ENCODE results near the gene ZNF135. TPM values are rescaled to one million over a fixed set of nuclear protein-coding genes. Genes with fewer than 3 reads are reported as not detected.

The ZNF135 gene
- total and polyA plus RNA-seq, 2 of the 4 experiments (the other 2 are of a cell fraction) = 2.4 to 2.7 TPM

DNA sequence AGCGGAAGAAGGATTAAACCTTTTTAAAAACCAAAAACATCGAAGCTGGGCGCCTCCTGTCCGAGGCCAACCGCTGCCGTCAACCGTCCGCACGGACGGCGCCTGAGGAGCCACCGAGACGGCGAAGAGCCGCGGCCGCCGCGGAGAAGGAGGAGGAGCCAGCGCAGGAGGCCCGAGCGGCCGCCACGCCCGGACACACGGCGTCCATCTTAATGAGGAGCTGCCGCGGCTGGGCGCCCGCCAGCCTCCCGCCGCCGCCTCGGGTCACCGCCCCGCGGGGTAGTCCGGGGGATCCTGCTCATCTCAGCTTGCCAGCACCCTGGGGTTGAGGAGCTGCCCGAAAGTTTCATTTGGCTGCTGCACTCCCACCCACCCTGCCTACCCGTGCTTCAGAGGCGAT lies 14.7 kb upstream of the ZNF135 start:
- Histone ChIP-seq H3K9me1 (ENCODE audit: insufficient read depth, low read length) (no peaks in the 10 kb centered on the region), H3K9ac (ENCODE audit: low read depth, low read length) (no peak overlapping the region), H3K36me3 (ENCODE audit: control insufficient read depth, insufficient read depth, low read length) (no peaks in the 10 kb centered on the region), H3K18ac (ENCODE audit: low read depth, low read length) (no peak overlapping the region), H4K20me1 (ENCODE audit: insufficient read depth, low read length) (no peaks in the 10 kb centered on the region), H3K4me1 (ENCODE audit: control insufficient read depth, insufficient read depth, low read length) (no peaks in the 10 kb centered on the region), H3K23ac (ENCODE audit: low read depth, low read length) (no peak overlapping the region), H2AFZ (replicated peaks; ENCODE audit: low read length, poor library complexity) (no peak overlapping the region), H3K27ac (ENCODE audit: insufficient read depth, low read length) (no peak overlapping the region), H3K56ac (ENCODE audit: extremely low read depth, insufficient read depth, low read length) (no peak overlapping the region), H2AK5ac (ENCODE audit: low read depth, low read length) (no peak overlapping the region), H2BK120ac (ENCODE audit: low read depth, low read length) (no peak overlapping the region), H2BK20ac (ENCODE audit: low read depth, low read length) (no peak overlapping the region), H2BK15ac (ENCODE audit: low read depth, low read length) (no peak overlapping the region), H2BK5ac (ENCODE audit: low read depth, low read length, poor library complexity, severe bottlenecking) (no peak overlapping the region), H3K14ac (replicated peaks; ENCODE audit: low read depth, low read length) (no peak overlapping the region), H4K5ac (ENCODE audit: low read depth, low read length) (no peak overlapping the region), H4K8ac (ENCODE audit: low read depth in 2 of 2, low read length in 2 of 2) (no peak overlapping the region), H2AK9ac (replicated peaks; ENCODE audit: low read depth, low read length, poor library complexity) (no peak overlapping the region), H3K79me1 (ENCODE audit: low read depth in 1 of 2, low read length in 2 of 2) (no peaks in the 10 kb centered on the region), H3K4me2 (ENCODE audit: low read depth, low read length) (no peak overlapping the region), H3K27me3 (ENCODE audit: control insufficient read depth, insufficient read depth, low read length) (no peaks in the 10 kb centered on the region), H3K9me3 (ENCODE audit: control insufficient read depth, insufficient read depth, low read length) (peaks cover 72% of the 10 kb centered on the region), H3K4me3 (ENCODE audit: insufficient read depth, low read depth, low read length) (no peak overlapping the region), H3K4ac (ENCODE audit: low read depth, low read length) (no peak overlapping the region), H4K91ac (ENCODE audit: insufficient read depth, low read depth, low read length) (no peak overlapping the region)
- in situ Hi-C loops (cut with MboI; ENCODE audit: low sequenced_read_pairs) = no loop called here
- WGBS, 2 experiments (ENCODE audit: extremely low coverage in 2 of 2, insufficient read length in 1 of 2) = 64% methylated on average over 32 of the region's 42 CpGs; no CpG with 5 or more reads in 1 of the 2 experiments
- intact Hi-C loops (cut with micrococcal nuclease) = no loop called here
- ChIA-PET CTCF (no interaction called here), POLR2A (ENCODE audit: unreplicated experiment) (no interaction called here)
- TF ChIP-seq MAFK (IDR thresholded peaks at IDR 0.05; ENCODE audit: low read depth, low read length) = no peak
- TF ChIP-seq SMC3 (IDR thresholded peaks at IDR 0.05; ENCODE audit: low read depth, low read length) = no peak
- TF ChIP-seq CEBPB (IDR thresholded peaks at IDR 0.05; ENCODE audit: low read depth, low read length) = no peak
- TF ChIP-seq FOS (IDR thresholded peaks at IDR 0.05; ENCODE audit: low read depth, low read length) = no peak
- TF ChIP-seq MAZ (IDR thresholded peaks at IDR 0.05; ENCODE audit: borderline replicate concordance, low read depth, low read length) = no peak
- TF ChIP-seq POLR2A (IDR thresholded peaks at IDR 0.05; ENCODE audit: low read depth, low read length) = no peak
- TF ChIP-seq BHLHE40 (IDR thresholded peaks at IDR 0.05; ENCODE audit: low read depth, low read length) = no peak
- no peak for TF ChIP-seq RCOR1 (IDR thresholded peaks at IDR 0.05; ENCODE audit: insufficient replicate concordance, low read length)
- TF ChIP-seq CHD1 (IDR thresholded peaks at IDR 0.05; ENCODE audit: low read depth, low read length) = no peak
- TF ChIP-seq ELK1 (IDR thresholded peaks at IDR 0.05; ENCODE audit: borderline replicate concordance, low read depth, low read length) = no peak
- TF ChIP-seq MXI1 (IDR thresholded peaks at IDR 0.05; ENCODE audit: borderline replicate concordance, low read depth, low read length) = no peak
- no peak for TF ChIP-seq RFX5 (IDR thresholded peaks at IDR 0.05; ENCODE audit: low read depth, low read length)
- no peak for TF ChIP-seq NFE2L2 (IDR thresholded peaks at IDR 0.05; ENCODE audit: low read depth, low read length)
- TF ChIP-seq USF2 (IDR thresholded peaks at IDR 0.05; ENCODE audit: low read depth, low read length) = no peak
- BruUV-seq (replicated peaks) = no TSS peak
- ATAC-seq (ENCODE audit: low read depth) (no peak), DNase-seq (no peak)
- dilution Hi-C loops (cut with HindIII; ENCODE audit: low sequenced_read_pairs, unreplicated experiment) = no loop called here
